GM23338 (cell line): ENCODE data around the gene WWC1. TPM values are rescaled to one million over a fixed set of nuclear protein-coding genes. Genes with fewer than 3 reads are reported as not detected.

Experiments
- CREB1 ChIP-seq: fragments of 250-450 bp; sonication (Bioruptor Pico); IDR thresholded peaks from 2 replicates; pipeline ENCODE4 v1.5.0; 2020; ENCODE audit warnings: low read depth, mild to moderate bottlenecking, moderate library complexity
- EZH2 ChIP-seq: fragments of 200-600 bp; sonication (generic); IDR thresholded peaks from one replicate; pipeline ENCODE4 v1.8.0; 2017; ENCODE audit warnings: antibody characterized with exemption, mild to moderate bottlenecking, low read depth; ENCODE audit not compliant: unreplicated experiment
- EZH2phosphoT487 ChIP-seq: fragments of 200-600 bp; sonication (generic); IDR thresholded peaks from one replicate; pipeline ENCODE4 v1.8.1; 2018; ENCODE audit warnings: antibody characterized with exemption; ENCODE audit not compliant: unreplicated experiment
- JUNB ChIP-seq: IDR thresholded peaks from one replicate; pipeline ENCODE4 v1.6.1; 2016; ENCODE audit warnings: antibody characterized with exemption; ENCODE audit not compliant: unreplicated experiment
- NANOG ChIP-seq: IDR thresholded peaks from 2 replicates; pipeline ENCODE4 v1.6.1; 2016; ENCODE audit warnings: antibody characterized with exemption, borderline replicate concordance
- POLR2AphosphoS5 ChIP-seq: IDR thresholded peaks from 2 replicates; pipeline ENCODE4 v1.6.1; 2016; ENCODE audit warnings: antibody characterized with exemption, low read depth
- STAT1 ChIP-seq: IDR thresholded peaks from one replicate; pipeline ENCODE4 v1.6.1; 2016; ENCODE audit warnings: antibody characterized with exemption; ENCODE audit not compliant: unreplicated experiment
- ZNF114 ChIP-seq: fragments of 250-450 bp; sonication (Bioruptor Pico); IDR thresholded peaks from 2 replicates; pipeline ENCODE4 v1.5.0; 2020; ENCODE audit warnings: mild to moderate bottlenecking, moderate library complexity
- ZNF331 ChIP-seq: fragments of 250-450 bp; sonication (Bioruptor Pico); IDR thresholded peaks from 2 replicates; pipeline ENCODE4 v1.5.0; 2020; ENCODE audit warnings: low read depth, mild to moderate bottlenecking, moderate library complexity
- polyA plus RNA-seq: library from polyadenylated mRNA; unstranded; fragments of >200 nt; fragmentation: Nextera tagmentation; extraction: Ambion mirVana; gene quantifications from 2 replicates; pipeline ENCODE4 v1.2.1, GENCODE V29; 2016
- total RNA-seq: library from RNA; depleted of rRNA; stranded (reverse); fragments of >200 nt; shearing (Covaris generic); gene quantifications from 2 replicates; pipeline ENCODE4 v1.2.3, GENCODE V29; 2014
- TF ChIP-seq, protein P1 (sequence below): fragments of 250-450 bp; sonication (Bioruptor Pico); IDR thresholded peaks from 2 replicates; pipeline ENCODE4 v1.5.0; 2020; ENCODE audit warnings: mild to moderate bottlenecking, moderate library complexity
- TF ChIP-seq, protein P2 (sequence below): IDR thresholded peaks from one replicate; pipeline ENCODE4 v1.6.1; 2018; ENCODE audit warnings: antibody characterized with exemption; ENCODE audit not compliant: unreplicated experiment
- TF ChIP-seq, protein P3 (sequence below): IDR thresholded peaks from 2 replicates; pipeline ENCODE4 v1.6.1; 2016; ENCODE audit warnings: antibody characterized with exemption
- TF ChIP-seq, protein P4 (sequence below), 2 experiments: fragments of 200-600 bp in 1 of 2; sonication (generic) in 1 of 2; conservative IDR thresholded peaks; 2 replicates each; pipeline versions ENCODE4 v1.5.1 to v1.6.1; 2016 to 2017; ENCODE audit warnings: antibody characterized with exemption in 2 of 2, low read depth in 2 of 2, mild to moderate bottlenecking in 2 of 2, moderate library complexity in 1 of 2

Gene WWC1
- total and polyA plus RNA-seq, 2 experiments from 2014 or later: 25.4 to 27.8 TPM

DNA sequence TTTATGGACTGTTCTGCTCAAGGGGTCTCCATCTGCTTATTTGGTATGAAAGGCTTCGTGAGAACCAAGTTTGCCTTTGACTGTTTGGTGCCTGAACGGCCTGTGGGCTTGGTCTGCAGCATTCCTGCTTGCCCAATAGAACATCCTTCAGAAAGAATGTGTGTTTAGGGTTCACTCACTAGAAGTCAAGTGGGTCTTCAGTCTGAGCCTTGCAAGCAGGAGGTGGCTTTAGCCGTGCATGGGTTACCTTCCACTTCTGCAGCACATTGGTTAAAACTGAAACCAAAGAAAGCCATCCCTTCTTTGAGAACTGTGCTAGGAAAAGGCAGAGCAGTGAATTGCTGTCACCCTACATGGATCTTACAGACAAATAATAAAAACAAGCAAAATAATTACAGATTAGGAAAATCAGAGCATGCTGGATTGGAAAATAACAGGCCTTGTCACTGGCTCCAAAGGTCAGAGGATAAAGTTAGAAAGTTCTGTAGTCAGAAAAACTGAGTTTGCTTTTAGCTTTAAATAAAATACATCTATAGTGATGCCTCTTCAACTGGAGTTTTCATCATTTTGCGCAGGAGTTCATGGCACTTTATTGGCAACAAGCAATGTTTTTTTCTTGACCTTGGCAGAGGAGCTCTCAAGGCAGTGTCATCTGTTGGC, 16.6 kb downstream of the WWC1 start (continued):
- TF ChIP-seq, protein P1, sequence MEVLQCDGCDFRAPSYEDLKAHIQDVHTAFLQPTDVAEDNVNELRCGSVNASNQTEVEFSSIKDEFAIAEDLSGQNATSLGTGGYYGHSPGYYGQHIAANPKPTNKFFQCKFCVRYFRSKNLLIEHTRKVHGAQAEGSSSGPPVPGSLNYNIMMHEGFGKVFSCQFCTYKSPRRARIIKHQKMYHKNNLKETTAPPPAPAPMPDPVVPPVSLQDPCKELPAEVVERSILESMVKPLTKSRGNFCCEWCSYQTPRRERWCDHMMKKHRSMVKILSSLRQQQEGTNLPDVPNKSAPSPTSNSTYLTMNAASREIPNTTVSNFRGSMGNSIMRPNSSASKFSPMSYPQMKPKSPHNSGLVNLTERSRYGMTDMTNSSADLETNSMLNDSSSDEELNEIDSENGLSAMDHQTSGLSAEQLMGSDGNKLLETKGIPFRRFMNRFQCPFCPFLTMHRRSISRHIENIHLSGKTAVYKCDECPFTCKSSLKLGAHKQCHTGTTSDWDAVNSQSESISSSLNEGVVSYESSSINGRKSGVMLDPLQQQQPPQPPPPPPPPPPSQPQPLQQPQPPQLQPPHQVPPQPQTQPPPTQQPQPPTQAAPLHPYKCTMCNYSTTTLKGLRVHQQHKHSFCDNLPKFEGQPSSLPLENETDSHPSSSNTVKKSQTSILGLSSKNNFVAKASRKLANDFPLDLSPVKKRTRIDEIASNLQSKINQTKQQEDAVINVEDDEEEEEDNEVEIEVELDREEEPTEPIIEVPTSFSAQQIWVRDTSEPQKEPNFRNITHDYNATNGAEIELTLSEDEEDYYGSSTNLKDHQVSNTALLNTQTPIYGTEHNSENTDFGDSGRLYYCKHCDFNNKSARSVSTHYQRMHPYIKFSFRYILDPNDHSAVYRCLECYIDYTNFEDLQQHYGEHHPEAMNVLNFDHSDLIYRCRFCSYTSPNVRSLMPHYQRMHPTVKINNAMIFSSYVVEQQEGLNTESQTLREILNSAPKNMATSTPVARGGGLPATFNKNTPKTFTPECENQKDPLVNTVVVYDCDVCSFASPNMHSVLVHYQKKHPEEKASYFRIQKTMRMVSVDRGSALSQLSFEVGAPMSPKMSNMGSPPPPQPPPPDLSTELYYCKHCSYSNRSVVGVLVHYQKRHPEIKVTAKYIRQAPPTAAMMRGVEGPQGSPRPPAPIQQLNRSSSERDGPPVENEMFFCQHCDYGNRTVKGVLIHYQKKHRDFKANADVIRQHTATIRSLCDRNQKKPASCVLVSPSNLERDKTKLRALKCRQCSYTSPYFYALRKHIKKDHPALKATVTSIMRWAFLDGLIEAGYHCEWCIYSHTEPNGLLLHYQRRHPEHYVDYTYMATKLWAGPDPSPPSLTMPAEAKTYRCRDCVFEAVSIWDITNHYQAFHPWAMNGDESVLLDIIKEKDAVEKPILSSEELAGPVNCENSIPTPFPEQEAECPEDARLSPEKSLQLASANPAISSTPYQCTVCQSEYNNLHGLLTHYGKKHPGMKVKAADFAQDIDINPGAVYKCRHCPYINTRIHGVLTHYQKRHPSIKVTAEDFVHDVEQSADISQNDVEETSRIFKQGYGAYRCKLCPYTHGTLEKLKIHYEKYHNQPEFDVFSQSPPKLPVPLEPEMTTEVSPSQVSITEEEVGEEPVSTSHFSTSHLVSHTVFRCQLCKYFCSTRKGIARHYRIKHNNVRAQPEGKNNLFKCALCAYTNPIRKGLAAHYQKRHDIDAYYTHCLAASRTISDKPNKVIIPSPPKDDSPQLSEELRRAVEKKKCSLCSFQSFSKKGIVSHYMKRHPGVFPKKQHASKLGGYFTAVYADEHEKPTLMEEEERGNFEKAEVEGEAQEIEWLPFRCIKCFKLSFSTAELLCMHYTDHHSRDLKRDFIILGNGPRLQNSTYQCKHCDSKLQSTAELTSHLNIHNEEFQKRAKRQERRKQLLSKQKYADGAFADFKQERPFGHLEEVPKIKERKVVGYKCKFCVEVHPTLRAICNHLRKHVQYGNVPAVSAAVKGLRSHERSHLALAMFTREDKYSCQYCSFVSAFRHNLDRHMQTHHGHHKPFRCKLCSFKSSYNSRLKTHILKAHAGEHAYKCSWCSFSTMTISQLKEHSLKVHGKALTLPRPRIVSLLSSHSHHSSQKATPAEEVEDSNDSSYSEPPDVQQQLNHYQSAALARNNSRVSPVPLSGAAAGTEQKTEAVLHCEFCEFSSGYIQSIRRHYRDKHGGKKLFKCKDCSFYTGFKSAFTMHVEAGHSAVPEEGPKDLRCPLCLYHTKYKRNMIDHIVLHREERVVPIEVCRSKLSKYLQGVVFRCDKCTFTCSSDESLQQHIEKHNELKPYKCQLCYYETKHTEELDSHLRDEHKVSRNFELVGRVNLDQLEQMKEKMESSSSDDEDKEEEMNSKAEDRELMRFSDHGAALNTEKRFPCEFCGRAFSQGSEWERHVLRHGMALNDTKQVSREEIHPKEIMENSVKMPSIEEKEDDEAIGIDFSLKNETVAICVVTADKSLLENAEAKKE (CRISPR knock-in tag): no peak
- TF ChIP-seq STAT1: no peak
- TF ChIP-seq EZH2: no peak
- TF ChIP-seq NANOG: no peak
- TF ChIP-seq JUNB: no peak
- TF ChIP-seq, protein P2, sequence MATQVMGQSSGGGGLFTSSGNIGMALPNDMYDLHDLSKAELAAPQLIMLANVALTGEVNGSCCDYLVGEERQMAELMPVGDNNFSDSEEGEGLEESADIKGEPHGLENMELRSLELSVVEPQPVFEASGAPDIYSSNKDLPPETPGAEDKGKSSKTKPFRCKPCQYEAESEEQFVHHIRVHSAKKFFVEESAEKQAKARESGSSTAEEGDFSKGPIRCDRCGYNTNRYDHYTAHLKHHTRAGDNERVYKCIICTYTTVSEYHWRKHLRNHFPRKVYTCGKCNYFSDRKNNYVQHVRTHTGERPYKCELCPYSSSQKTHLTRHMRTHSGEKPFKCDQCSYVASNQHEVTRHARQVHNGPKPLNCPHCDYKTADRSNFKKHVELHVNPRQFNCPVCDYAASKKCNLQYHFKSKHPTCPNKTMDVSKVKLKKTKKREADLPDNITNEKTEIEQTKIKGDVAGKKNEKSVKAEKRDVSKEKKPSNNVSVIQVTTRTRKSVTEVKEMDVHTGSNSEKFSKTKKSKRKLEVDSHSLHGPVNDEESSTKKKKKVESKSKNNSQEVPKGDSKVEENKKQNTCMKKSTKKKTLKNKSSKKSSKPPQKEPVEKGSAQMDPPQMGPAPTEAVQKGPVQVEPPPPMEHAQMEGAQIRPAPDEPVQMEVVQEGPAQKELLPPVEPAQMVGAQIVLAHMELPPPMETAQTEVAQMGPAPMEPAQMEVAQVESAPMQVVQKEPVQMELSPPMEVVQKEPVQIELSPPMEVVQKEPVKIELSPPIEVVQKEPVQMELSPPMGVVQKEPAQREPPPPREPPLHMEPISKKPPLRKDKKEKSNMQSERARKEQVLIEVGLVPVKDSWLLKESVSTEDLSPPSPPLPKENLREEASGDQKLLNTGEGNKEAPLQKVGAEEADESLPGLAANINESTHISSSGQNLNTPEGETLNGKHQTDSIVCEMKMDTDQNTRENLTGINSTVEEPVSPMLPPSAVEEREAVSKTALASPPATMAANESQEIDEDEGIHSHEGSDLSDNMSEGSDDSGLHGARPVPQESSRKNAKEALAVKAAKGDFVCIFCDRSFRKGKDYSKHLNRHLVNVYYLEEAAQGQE: no peak
- TF ChIP-seq, protein P3, sequence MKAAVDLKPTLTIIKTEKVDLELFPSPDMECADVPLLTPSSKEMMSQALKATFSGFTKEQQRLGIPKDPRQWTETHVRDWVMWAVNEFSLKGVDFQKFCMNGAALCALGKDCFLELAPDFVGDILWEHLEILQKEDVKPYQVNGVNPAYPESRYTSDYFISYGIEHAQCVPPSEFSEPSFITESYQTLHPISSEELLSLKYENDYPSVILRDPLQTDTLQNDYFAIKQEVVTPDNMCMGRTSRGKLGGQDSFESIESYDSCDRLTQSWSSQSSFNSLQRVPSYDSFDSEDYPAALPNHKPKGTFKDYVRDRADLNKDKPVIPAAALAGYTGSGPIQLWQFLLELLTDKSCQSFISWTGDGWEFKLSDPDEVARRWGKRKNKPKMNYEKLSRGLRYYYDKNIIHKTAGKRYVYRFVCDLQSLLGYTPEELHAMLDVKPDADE: no peak
- TF ChIP-seq ZNF331: no peak
- TF ChIP-seq EZH2phosphoT487: no peak
- TF ChIP-seq ZNF114: no peak
- no peak for TF ChIP-seq POLR2AphosphoS5
- TF ChIP-seq, protein P4, sequence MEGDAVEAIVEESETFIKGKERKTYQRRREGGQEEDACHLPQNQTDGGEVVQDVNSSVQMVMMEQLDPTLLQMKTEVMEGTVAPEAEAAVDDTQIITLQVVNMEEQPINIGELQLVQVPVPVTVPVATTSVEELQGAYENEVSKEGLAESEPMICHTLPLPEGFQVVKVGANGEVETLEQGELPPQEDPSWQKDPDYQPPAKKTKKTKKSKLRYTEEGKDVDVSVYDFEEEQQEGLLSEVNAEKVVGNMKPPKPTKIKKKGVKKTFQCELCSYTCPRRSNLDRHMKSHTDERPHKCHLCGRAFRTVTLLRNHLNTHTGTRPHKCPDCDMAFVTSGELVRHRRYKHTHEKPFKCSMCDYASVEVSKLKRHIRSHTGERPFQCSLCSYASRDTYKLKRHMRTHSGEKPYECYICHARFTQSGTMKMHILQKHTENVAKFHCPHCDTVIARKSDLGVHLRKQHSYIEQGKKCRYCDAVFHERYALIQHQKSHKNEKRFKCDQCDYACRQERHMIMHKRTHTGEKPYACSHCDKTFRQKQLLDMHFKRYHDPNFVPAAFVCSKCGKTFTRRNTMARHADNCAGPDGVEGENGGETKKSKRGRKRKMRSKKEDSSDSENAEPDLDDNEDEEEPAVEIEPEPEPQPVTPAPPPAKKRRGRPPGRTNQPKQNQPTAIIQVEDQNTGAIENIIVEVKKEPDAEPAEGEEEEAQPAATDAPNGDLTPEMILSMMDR (conservative IDR thresholded peaks at IDR 0.05; ENCODE audit: low read depth in 2 of 2): no peak
- TF ChIP-seq CREB1 (CRISPR knock-in tag): no peak
